GM23338 (cell line): ENCODE results near the gene SELENOT. TPM values are rescaled to one million over a fixed set of nuclear protein-coding genes. Genes with fewer than 3 reads are reported as not detected.

Source experiments
- ATAC-seq: fragments of 200-7000 bp; cut with Tn5 transposase; 3 replicates; pipeline ENCODE4 v1.9.1; 2020
- DNase-seq: peaks from one replicate; pipeline ENCODE4 v3.0.0-alpha.2; 2015; ENCODE audit warnings: low spot score
- H2AFZ ChIP-seq: fragments of 200-600 bp; sonication (generic); 2 replicates; pipeline ENCODE4 v1.8.0; 2016; ENCODE audit warnings: antibody characterized with exemption, mild to moderate bottlenecking, moderate library complexity
- H3F3A ChIP-seq: fragments of 200-600 bp; sonication (generic); replicated peaks from 2 replicates; pipeline ENCODE4 v1.8.0; 2017; ENCODE audit warnings: antibody characterized with exemption, mixed run types, low read depth
- H3K27ac ChIP-seq: fragments of 200-600 bp; sonication (generic); 2 replicates; pipeline ENCODE4 v1.6.1; 2016; ENCODE audit warnings: low read depth
- H3K27me3 ChIP-seq: fragments of 200-600 bp; sonication (generic); 2 replicates; pipeline ENCODE4 v1.8.0; 2016; ENCODE audit warnings: mild to moderate bottlenecking, mixed run types, moderate library complexity; ENCODE audit not compliant: insufficient read depth
- H3K36me3 ChIP-seq: fragments of 200-600 bp; sonication (generic); 2 replicates; pipeline ENCODE4 v1.8.0; 2016; ENCODE audit warnings: mild to moderate bottlenecking; ENCODE audit not compliant: insufficient read depth
- H3K4me1 ChIP-seq: fragments of 200-600 bp; sonication (generic); 2 replicates; pipeline ENCODE4 v1.8.0; 2016; ENCODE audit warnings: mild to moderate bottlenecking, moderate library complexity; ENCODE audit not compliant: insufficient read depth
- H3K4me2 ChIP-seq: fragments of 200-600 bp; sonication (generic); 2 replicates; pipeline ENCODE4 v1.7.1; 2017; ENCODE audit warnings: mixed run types
- H3K4me3 ChIP-seq: fragments of 200-600 bp; sonication (generic); 2 replicates; pipeline ENCODE4 v1.6.1; 2016; ENCODE audit warnings: mixed run types
- H3K79me2 ChIP-seq: fragments of 200-600 bp; sonication (generic); replicated peaks from 2 replicates; pipeline ENCODE4 v1.8.0; 2017; ENCODE audit warnings: mild to moderate bottlenecking; ENCODE audit not compliant: insufficient read depth
- H3K9me2 ChIP-seq: fragments of 200-600 bp; sonication (generic); 2 replicates; pipeline ENCODE4 v1.8.0; 2017; ENCODE audit not compliant: insufficient read depth
- H4K20me1 ChIP-seq: fragments of 200-600 bp; sonication (generic); replicated peaks from 2 replicates; pipeline ENCODE4 v1.8.0; 2017; ENCODE audit warnings: mild to moderate bottlenecking; ENCODE audit not compliant: insufficient read depth
- H3K27ac Mint-ChIP-seq: 2 replicates; pipeline ENCODE4 v1.8.0; 2020; ENCODE audit warnings: inconsistent platforms, mild to moderate bottlenecking, moderate library complexity, mixed read lengths
- H3K27me3 Mint-ChIP-seq: 3 replicates; pipeline ENCODE4 v1.8.0; 2022; ENCODE audit warnings: low read depth, mild to moderate bottlenecking, moderate library complexity, mixed read lengths, inconsistent platforms; ENCODE audit not compliant: insufficient read depth, poor library complexity
- H3K36me3 Mint-ChIP-seq: 3 replicates; pipeline ENCODE4 v1.8.0; 2021; ENCODE audit warnings: low read depth, mild to moderate bottlenecking, inconsistent platforms, moderate library complexity, mixed read lengths
- H3K4me1 Mint-ChIP-seq: 3 replicates; pipeline ENCODE4 v1.8.0; 2020; ENCODE audit warnings: mild to moderate bottlenecking, inconsistent platforms, mixed read lengths
- H3K4me3 Mint-ChIP-seq: 3 replicates; pipeline ENCODE4 v1.8.0; 2021; ENCODE audit warnings: moderate library complexity, mild to moderate bottlenecking, inconsistent platforms, mixed read lengths
- H3K9me3 Mint-ChIP-seq: 3 replicates; pipeline ENCODE4 v1.8.0; 2020; ENCODE audit warnings: moderate library complexity, mild to moderate bottlenecking, inconsistent platforms, mixed read lengths
- CTCF ChIP-seq, 2 experiments: fragments of 200-600 bp in 1 of 2; sonication (generic) in 1 of 2; conservative IDR thresholded peaks; 2 replicates each; pipeline versions ENCODE4 v1.5.1 to v1.6.1; 2016 to 2017; ENCODE audit warnings: antibody characterized with exemption in 2 of 2, low read depth in 2 of 2, mild to moderate bottlenecking in 2 of 2, moderate library complexity in 1 of 2
- ETS1 ChIP-seq: IDR thresholded peaks from 2 replicates; pipeline ENCODE4 v1.6.1; 2016; ENCODE audit warnings: antibody characterized with exemption
- EZH2 ChIP-seq: fragments of 200-600 bp; sonication (generic); IDR thresholded peaks from one replicate; pipeline ENCODE4 v1.8.0; 2017; ENCODE audit warnings: antibody characterized with exemption, mild to moderate bottlenecking, low read depth; ENCODE audit not compliant: unreplicated experiment
- EZH2phosphoT487 ChIP-seq: fragments of 200-600 bp; sonication (generic); IDR thresholded peaks from one replicate; pipeline ENCODE4 v1.8.1; 2018; ENCODE audit warnings: antibody characterized with exemption; ENCODE audit not compliant: unreplicated experiment
- JUNB ChIP-seq: IDR thresholded peaks from one replicate; pipeline ENCODE4 v1.6.1; 2016; ENCODE audit warnings: antibody characterized with exemption; ENCODE audit not compliant: unreplicated experiment
- NANOG ChIP-seq: IDR thresholded peaks from 2 replicates; pipeline ENCODE4 v1.6.1; 2016; ENCODE audit warnings: antibody characterized with exemption, borderline replicate concordance
- POLR2AphosphoS5 ChIP-seq: IDR thresholded peaks from 2 replicates; pipeline ENCODE4 v1.6.1; 2016; ENCODE audit warnings: antibody characterized with exemption, low read depth
- REST ChIP-seq: IDR thresholded peaks from one replicate; pipeline ENCODE4 v1.6.1; 2018; ENCODE audit warnings: antibody characterized with exemption; ENCODE audit not compliant: unreplicated experiment
- STAT1 ChIP-seq: IDR thresholded peaks from one replicate; pipeline ENCODE4 v1.6.1; 2016; ENCODE audit warnings: antibody characterized with exemption; ENCODE audit not compliant: unreplicated experiment
- ZNF114 ChIP-seq: fragments of 250-450 bp; sonication (Bioruptor Pico); IDR thresholded peaks from 2 replicates; pipeline ENCODE4 v1.5.0; 2020; ENCODE audit warnings: mild to moderate bottlenecking, moderate library complexity
- ZNF462 ChIP-seq: fragments of 250-450 bp; sonication (Bioruptor Pico); IDR thresholded peaks from 2 replicates; pipeline ENCODE4 v1.5.0; 2020; ENCODE audit warnings: mild to moderate bottlenecking, moderate library complexity
- polyA plus RNA-seq: library from polyadenylated mRNA; unstranded; fragments of >200 nt; fragmentation: Nextera tagmentation; extraction: Ambion mirVana; gene quantifications from 2 replicates; pipeline ENCODE4 v1.2.1, GENCODE V29; 2016
- total RNA-seq: library from RNA; depleted of rRNA; stranded (reverse); fragments of >200 nt; shearing (Covaris generic); gene quantifications from 2 replicates; pipeline ENCODE4 v1.2.3, GENCODE V29; 2014

Gene SELENOT
- total and polyA plus RNA-seq, 2 experiments from 2014 or later = 56.1 to 61.3 TPM

GRCh38 chr3:150635076-150635475 lies 32.0 kb downstream of the SELENOT start (continued):
- TF ChIP-seq CTCF (conservative IDR thresholded peaks at IDR 0.05; ENCODE audit: low read depth in 2 of 2) = no peak
- no peak for TF ChIP-seq POLR2AphosphoS5
- no peak for TF ChIP-seq EZH2
- TF ChIP-seq ETS1 = no peak

GRCh38 chr3:150635526-150635925 lies 32.4 kb downstream of the SELENOT start:
- no peak overlapping the region; the same call in 1 of the 2 replicates for H3K27ac ChIP-seq
- no peaks in the 10 kb centered on the region for H4K20me1 ChIP-seq
- ATAC-seq = peak; percentile 35
- no peak overlapping the region for H3K4me3 ChIP-seq
- H3K27me3 Mint-ChIP-seq = peaks cover 2% of the 10 kb centered on the region
- no peaks in the 10 kb centered on the region for H3K9me2 ChIP-seq
- no peak overlapping the region for H3K4me3 Mint-ChIP-seq
- peaks cover 2% of the 10 kb centered on the region; the same call in 1 of the 3 replicates for H3K36me3 Mint-ChIP-seq
- no peak overlapping the region for H2AFZ ChIP-seq
- H3K79me2 ChIP-seq = no peaks in the 10 kb centered on the region
- peak overlapping the region; percentile 5 for H3K4me2 ChIP-seq
- DNase-seq = peak; percentile 36
- H3F3A ChIP-seq = no peaks in the 10 kb centered on the region
- H3K36me3 ChIP-seq = no peaks in the 10 kb centered on the region
- no peaks in the 10 kb centered on the region for H3K27me3 ChIP-seq
- H3K9me3 Mint-ChIP-seq = no peaks in the 10 kb centered on the region
- peaks cover 14% of the 10 kb centered on the region for H3K4me1 ChIP-seq
- no peak overlapping the region for H3K27ac Mint-ChIP-seq
- H3K4me1 Mint-ChIP-seq = peaks cover 13% of the 10 kb centered on the region
- TF ChIP-seq ETS1 = no peak
- no peak for TF ChIP-seq REST
- no peak for TF ChIP-seq ZNF114 (CRISPR knock-in tag)
- no peak for TF ChIP-seq POLR2AphosphoS5
- no peak for TF ChIP-seq NANOG
- no peak for TF ChIP-seq ZNF462
- no peak for TF ChIP-seq JUNB
- no peak for TF ChIP-seq EZH2
- TF ChIP-seq EZH2phosphoT487 = no peak
- no peak for TF ChIP-seq STAT1
